ENCODE results near the gene CRYBG1. TPM values are rescaled to one million over a fixed set of nuclear protein-coding genes. Genes with fewer than 3 reads are reported as not detected.

Gene CRYBG1
- polyA plus RNA-seq, 1 experiment: 1.9 TPM

GRCh38 chr6:106334646-106335448 lies 25.7 kb upstream of the CRYBG1 start:
- TF ChIP-seq CTCF (IDR thresholded peaks at IDR 0.05; ENCODE audit: low read depth, low read length): peak; percentile 67
- no peaks in the 10 kb centered on the region for H3K9me3 ChIP-seq (ENCODE audit: control insufficient read depth, insufficient read depth, low read length)
- POLR2A ChIA-PET: interaction anchor here (0.9 kb wide), 1 partner anchor 545 kb away, joined by 6 read pairs; no protein-coding TSS in a partner anchor
- CTCF ChIA-PET: interaction anchor here (0.5 to 3.1 kb wide), 27 partner anchors 8 to 1295 kb away, joined by 3 to 34 read pairs (median 4); partner anchors contain the start of gene ATG5
- peak; percentile 10 for DNase-seq (ENCODE audit: low read depth, low spot score)
- no peak overlapping the region for H3K27ac ChIP-seq (ENCODE audit: low read depth, low read length)
- H3K27me3 ChIP-seq (ENCODE audit: control insufficient read depth, insufficient read depth, low read length): peaks cover 9% of the 10 kb centered on the region
- H3K4me3 ChIP-seq (ENCODE audit: low read depth, low read length): no peak overlapping the region

GRCh38 chr6:106339334-106340029 lies 21.0 kb upstream of the CRYBG1 start:
- ChIA-PET POLR2A (no interaction called here), CTCF (interaction anchor here (0.5 to 3.3 kb wide), 54 partner anchors 8 to 1508 kb away, joined by 3 to 31 read pairs (median 4); partner anchors contain the start of gene ATG5)
- peak; percentile 86 for TF ChIP-seq CTCF (IDR thresholded peaks at IDR 0.05; ENCODE audit: low read depth, low read length)

GRCh38 chr6:106347219-106347618 lies 13.3 kb upstream of the CRYBG1 start:
- ChIA-PET CTCF (interaction anchor here (0.5 to 3.7 kb wide), 9 partner anchors 8 to 1522 kb away, joined by 3 to 29 read pairs (median 6); partner anchors contain the start of gene CRYBG1), POLR2A (no interaction called here)
- H3K27ac ChIP-seq (ENCODE audit: low read depth, low read length): no peak overlapping the region
- TF ChIP-seq CTCF (IDR thresholded peaks at IDR 0.05; ENCODE audit: low read depth, low read length): no peak
- H3K4me3 ChIP-seq (ENCODE audit: low read depth, low read length): no peak overlapping the region
- H3K9me3 ChIP-seq (ENCODE audit: control insufficient read depth, insufficient read depth, low read length): no peaks in the 10 kb centered on the region
- H3K27me3 ChIP-seq (ENCODE audit: control insufficient read depth, insufficient read depth, low read length): no peaks in the 10 kb centered on the region
- no peak for DNase-seq (ENCODE audit: low read depth, low spot score)

More at GRCh38 chr6:106339334-106340029, 21.0 kb upstream of the CRYBG1 start:
- Histone ChIP-seq H3K27ac (ENCODE audit: low read depth, low read length) (no peak overlapping the region), H3K9me3 (ENCODE audit: control insufficient read depth, insufficient read depth, low read length) (no peaks in the 10 kb centered on the region), H3K27me3 (ENCODE audit: control insufficient read depth, insufficient read depth, low read length) (no peaks in the 10 kb centered on the region), H3K4me3 (ENCODE audit: low read depth, low read length) (no peak overlapping the region)
- DNase-seq (ENCODE audit: low read depth, low spot score): peak; percentile 24

- Histone ChIP-seq H3K27me3 (ENCODE audit: control insufficient read depth, insufficient read depth, low read length) (peaks cover 33% of the 10 kb centered on the region), H3K9me3 (ENCODE audit: control insufficient read depth, insufficient read depth, low read length) (no peaks in the 10 kb centered on the region), H3K4me3 (ENCODE audit: low read depth, low read length) (no peak overlapping the region), H3K27ac (ENCODE audit: low read depth, low read length) (no peak overlapping the region)
- CTCF ChIA-PET: interaction anchor here (0.5 to 2.3 kb wide), 3 partner anchors 17 to 925 kb away, joined by 3 to 12 read pairs (median 5); no protein-coding TSS in a partner anchor
- DNase-seq (ENCODE audit: low read depth, low spot score): no peak
- POLR2A ChIA-PET: no interaction called here
- no peak for TF ChIP-seq CTCF (IDR thresholded peaks at IDR 0.05; ENCODE audit: low read depth, low read length)
These were observed 4.1 kb upstream of the CRYBG1 start for GRCh38 chr6:106356378-106356777.
